ENCODE measurements around the gene ERBB4. TPM values are rescaled to one million over a fixed set of nuclear protein-coding genes. Genes with fewer than 3 reads are reported as not detected.

The ERBB4 gene
- total RNA-seq, 4 donors from 2014 or later: 0.26 to 13.3 (median 2.4) TPM

GRCh38 chr2:212294816-212295215 lies 243.8 kb downstream of the ERBB4 start:
- no peak overlapping the region for H3K27ac ChIP-seq
- H3K4me3 ChIP-seq: no peak overlapping the region
- no peaks in the 10 kb centered on the region for H3K9me3 ChIP-seq
- TF ChIP-seq POLR2A (IDR thresholded peaks at IDR 0.05): no peak
- TF ChIP-seq, protein P1, sequence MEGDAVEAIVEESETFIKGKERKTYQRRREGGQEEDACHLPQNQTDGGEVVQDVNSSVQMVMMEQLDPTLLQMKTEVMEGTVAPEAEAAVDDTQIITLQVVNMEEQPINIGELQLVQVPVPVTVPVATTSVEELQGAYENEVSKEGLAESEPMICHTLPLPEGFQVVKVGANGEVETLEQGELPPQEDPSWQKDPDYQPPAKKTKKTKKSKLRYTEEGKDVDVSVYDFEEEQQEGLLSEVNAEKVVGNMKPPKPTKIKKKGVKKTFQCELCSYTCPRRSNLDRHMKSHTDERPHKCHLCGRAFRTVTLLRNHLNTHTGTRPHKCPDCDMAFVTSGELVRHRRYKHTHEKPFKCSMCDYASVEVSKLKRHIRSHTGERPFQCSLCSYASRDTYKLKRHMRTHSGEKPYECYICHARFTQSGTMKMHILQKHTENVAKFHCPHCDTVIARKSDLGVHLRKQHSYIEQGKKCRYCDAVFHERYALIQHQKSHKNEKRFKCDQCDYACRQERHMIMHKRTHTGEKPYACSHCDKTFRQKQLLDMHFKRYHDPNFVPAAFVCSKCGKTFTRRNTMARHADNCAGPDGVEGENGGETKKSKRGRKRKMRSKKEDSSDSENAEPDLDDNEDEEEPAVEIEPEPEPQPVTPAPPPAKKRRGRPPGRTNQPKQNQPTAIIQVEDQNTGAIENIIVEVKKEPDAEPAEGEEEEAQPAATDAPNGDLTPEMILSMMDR (IDR thresholded peaks at IDR 0.05): no peak
- DNase-seq: no peak
- H3K4me1 ChIP-seq: no peaks in the 10 kb centered on the region
- H3K27me3 ChIP-seq: no peaks in the 10 kb centered on the region
- H3K36me3 ChIP-seq: no peaks in the 10 kb centered on the region
- intact Hi-C loops (cut with DNase I; ENCODE audit: low total_unique reads): no loop called here

DNA sequence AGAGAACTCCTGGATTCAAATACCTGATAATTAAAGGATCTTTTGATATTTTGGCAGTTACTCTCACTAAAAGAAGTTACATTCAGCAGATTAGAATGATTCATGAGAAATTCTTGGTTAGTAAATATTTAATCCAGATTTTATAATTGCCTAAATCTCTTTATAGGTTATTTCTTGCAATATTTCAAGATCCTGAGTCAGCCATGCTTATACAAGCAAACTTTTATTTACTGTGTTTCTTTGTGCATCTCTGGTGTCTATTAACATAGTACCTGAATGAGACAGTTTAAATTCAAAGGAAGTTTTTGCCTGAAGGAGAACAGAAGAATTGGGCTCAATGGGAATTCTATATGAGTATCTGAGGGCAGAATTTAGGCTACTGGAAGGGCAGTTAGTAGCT lies 249.3 kb downstream of the ERBB4 start:
- H3K4me1 ChIP-seq: no peaks in the 10 kb centered on the region
- no peak overlapping the region for H3K27ac ChIP-seq
- no peaks in the 10 kb centered on the region for H3K27me3 ChIP-seq
- no peaks in the 10 kb centered on the region for H3K36me3 ChIP-seq
- no peaks in the 10 kb centered on the region for H3K9me3 ChIP-seq
- DNase-seq: no peak
- no peak overlapping the region for H3K4me3 ChIP-seq
- intact Hi-C loops (cut with DNase I; ENCODE audit: low total_unique reads): no loop called here
- no peak for TF ChIP-seq POLR2A (IDR thresholded peaks at IDR 0.05)
- TF ChIP-seq, protein P1 (IDR thresholded peaks at IDR 0.05): no peak

DNA sequence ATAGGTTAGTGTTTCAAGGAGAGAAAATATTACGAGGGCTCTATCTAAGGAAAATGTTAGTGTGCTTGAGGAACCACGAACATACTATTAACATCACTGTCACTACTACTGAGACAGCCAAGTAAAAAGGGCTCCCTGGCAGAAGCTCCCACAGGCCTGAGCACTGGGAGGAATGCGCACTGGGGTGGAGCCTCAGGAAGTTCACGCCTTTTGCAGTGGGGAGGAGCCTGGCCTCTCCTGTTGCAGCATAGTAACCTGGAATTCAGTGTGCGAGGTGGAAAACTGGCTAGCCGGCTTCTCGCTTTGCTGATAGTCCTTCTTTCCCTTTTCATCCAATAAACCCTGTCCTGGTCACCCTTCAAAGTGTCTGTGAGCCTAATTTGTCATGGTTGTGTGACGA lies 250.3 kb downstream of the ERBB4 start:
- TF ChIP-seq, protein P1 (IDR thresholded peaks at IDR 0.05): no peak
- no peak for TF ChIP-seq POLR2A (IDR thresholded peaks at IDR 0.05)
- H3K27ac ChIP-seq: no peak overlapping the region
- H3K4me3 ChIP-seq: no peak overlapping the region
- no peaks in the 10 kb centered on the region for H3K4me1 ChIP-seq
- DNase-seq: no peak
- H3K9me3 ChIP-seq: no peaks in the 10 kb centered on the region
- H3K36me3 ChIP-seq: no peaks in the 10 kb centered on the region
- intact Hi-C loops (cut with DNase I; ENCODE audit: low total_unique reads): no loop called here
- H3K27me3 ChIP-seq: no peaks in the 10 kb centered on the region

GRCh38 chr2:212284166-212284565 lies 254.4 kb downstream of the ERBB4 start:
- H3K4me3 ChIP-seq: no peak overlapping the region
- no peak overlapping the region for H3K27ac ChIP-seq
- no peaks in the 10 kb centered on the region for H3K9me3 ChIP-seq
- no peaks in the 10 kb centered on the region for H3K4me1 ChIP-seq
- no peak for TF ChIP-seq POLR2A (IDR thresholded peaks at IDR 0.05)
- TF ChIP-seq, protein P1 (IDR thresholded peaks at IDR 0.05): no peak
- intact Hi-C loops (cut with DNase I; ENCODE audit: low total_unique reads): no loop called here
- no peak for DNase-seq
- H3K36me3 ChIP-seq: no peaks in the 10 kb centered on the region
- no peaks in the 10 kb centered on the region for H3K27me3 ChIP-seq

DNA sequence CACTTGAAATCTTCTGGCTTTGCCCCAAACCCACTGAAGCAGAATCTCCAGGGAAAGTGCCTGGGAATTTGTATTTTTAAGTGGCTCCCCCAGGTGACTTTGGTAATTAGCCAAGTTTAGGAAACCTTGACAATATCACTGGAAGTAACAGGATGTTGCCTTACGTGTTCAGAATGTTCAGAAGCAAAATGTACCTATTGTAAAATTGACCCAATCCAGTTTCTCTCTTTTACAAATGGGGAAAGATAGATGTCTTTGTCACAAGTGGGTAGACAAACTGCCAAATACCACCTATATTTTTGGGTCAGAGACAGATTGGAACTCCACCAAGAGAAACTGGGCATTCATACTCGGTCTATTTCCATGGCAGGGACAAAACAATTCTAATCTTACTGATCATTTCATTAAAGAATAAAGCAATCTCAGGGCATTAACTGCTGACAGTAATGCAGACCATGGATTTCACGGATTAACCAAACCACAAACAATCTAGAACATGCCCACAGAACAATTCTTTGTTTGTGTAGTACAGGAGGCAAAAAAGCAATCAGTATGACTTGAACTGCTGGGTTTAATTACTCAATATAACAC lies 255.8 kb downstream of the ERBB4 start:
- TF ChIP-seq, protein P1 (IDR thresholded peaks at IDR 0.05): no peak
- TF ChIP-seq POLR2A (IDR thresholded peaks at IDR 0.05): no peak
- Histone ChIP-seq H3K27ac (no peak overlapping the region), H3K27me3 (no peaks in the 10 kb centered on the region), H3K4me3 (no peak overlapping the region), H3K36me3 (no peaks in the 10 kb centered on the region), H3K4me1 (no peaks in the 10 kb centered on the region), H3K9me3 (no peaks in the 10 kb centered on the region)
- DNase-seq: no peak
- intact Hi-C loops (cut with DNase I; ENCODE audit: low total_unique reads): no loop called here

Measured in uterus (tissue), 4 donors.